SK-N-SH treated with all-trans-retinoic acid at 6 μM for 48 hours (cell line): ENCODE measurements around the gene THRB.

ENCODE experiments used
- ATAC-seq: fragments of 200-7000 bp; cut with Tn5 transposase; 3 replicates; pipeline ENCODE4 v1.9.1; 2020; ENCODE audit warnings: mild to moderate bottlenecking, moderate library complexity
- ARNTL ChIP-seq: fragments of 450-650 bp; formaldehyde crosslinking; IDR thresholded peaks from 2 replicates; pipeline ENCODE4 v1.5.0; 2020; ENCODE audit warnings: low read depth, mild to moderate bottlenecking, moderate library complexity, borderline replicate concordance
- BACH2 ChIP-seq: fragments of 250-450 bp; sonication (Bioruptor Pico); IDR thresholded peaks from 2 replicates; pipeline ENCODE4 v1.9.0; 2021; ENCODE audit warnings: mild to moderate bottlenecking, borderline replicate concordance
- CREB5 ChIP-seq: fragments of 250-450 bp; sonication (Bioruptor Pico); IDR thresholded peaks from 2 replicates; pipeline ENCODE4 v1.5.1; 2020; ENCODE audit warnings: low read depth, mild to moderate bottlenecking, moderate library complexity
- CSRNP3 ChIP-seq: fragments of 250-450 bp; sonication (Bioruptor Pico); IDR thresholded peaks from 2 replicates; pipeline ENCODE4 v1.5.1; 2021; ENCODE audit warnings: mild to moderate bottlenecking, moderate library complexity
- ESRRG ChIP-seq: fragments of 250-450 bp; sonication (Bioruptor Pico); IDR thresholded peaks from 2 replicates; pipeline ENCODE4 v1.6.1; 2021; ENCODE audit warnings: mild to moderate bottlenecking
- ISL1 ChIP-seq: fragments of 250-450 bp; sonication (Bioruptor Pico); IDR thresholded peaks from 2 replicates; pipeline ENCODE4 v2.1.2; 2022; ENCODE audit warnings: mild to moderate bottlenecking, moderate library complexity
- OSR1 ChIP-seq: fragments of 250-450 bp; sonication (Bioruptor Pico); IDR thresholded peaks from 2 replicates; pipeline ENCODE4 v1.8.0; 2022; ENCODE audit warnings: moderate library complexity, mild to moderate bottlenecking, inconsistent platforms
- PATZ1 ChIP-seq: fragments of 250-450 bp; sonication (Bioruptor Pico); IDR thresholded peaks from 2 replicates; pipeline ENCODE4 v1.8.0; 2020; ENCODE audit warnings: mild to moderate bottlenecking, moderate library complexity, borderline replicate concordance
- POU6F1 ChIP-seq: fragments of 250-450 bp; sonication (Bioruptor Pico); IDR thresholded peaks from 2 replicates; pipeline ENCODE4 v1.8.0; 2021; ENCODE audit warnings: low read depth, mild to moderate bottlenecking, moderate library complexity, borderline replicate concordance
- SNAI2 ChIP-seq: fragments of 250-450 bp; sonication (Bioruptor Pico); IDR thresholded peaks from 2 replicates; pipeline ENCODE4 v1.5.0; 2020; ENCODE audit warnings: mild to moderate bottlenecking, moderate library complexity
- TCF4 ChIP-seq: fragments of 250-450 bp; sonication (Bioruptor Pico); IDR thresholded peaks from 2 replicates; pipeline ENCODE4 v1.8.0; 2021; ENCODE audit warnings: mild to moderate bottlenecking, moderate library complexity, borderline replicate concordance
- TOX ChIP-seq: fragments of 250-450 bp; sonication (Bioruptor Pico); IDR thresholded peaks from 2 replicates; pipeline ENCODE4 v1.8.0; 2021; ENCODE audit warnings: mild to moderate bottlenecking, moderate library complexity, borderline replicate concordance
- TSHZ2 ChIP-seq: fragments of 250-450 bp; sonication (Bioruptor Pico); IDR thresholded peaks from 2 replicates; pipeline ENCODE4 v1.5.0; 2020; ENCODE audit warnings: mild to moderate bottlenecking, moderate library complexity
- ZC3H10 ChIP-seq: fragments of 250-450 bp; sonication (Bioruptor Pico); IDR thresholded peaks from 2 replicates; pipeline ENCODE4 v1.5.1; 2021; ENCODE audit warnings: mild to moderate bottlenecking, moderate library complexity
- ZFP3 ChIP-seq: fragments of 250-450 bp; sonication (Bioruptor Pico); IDR thresholded peaks from 2 replicates; pipeline ENCODE4 v1.5.0; 2020; ENCODE audit warnings: mild to moderate bottlenecking, moderate library complexity
- ZFP30 ChIP-seq: fragments of 450-650 bp; formaldehyde crosslinking; IDR thresholded peaks from 2 replicates; pipeline ENCODE4 v1.5.0; 2022; ENCODE audit warnings: mild to moderate bottlenecking, moderate library complexity
- ZNF565 ChIP-seq: fragments of 450-650 bp; formaldehyde crosslinking; conservative IDR thresholded peaks from 2 replicates; pipeline ENCODE4 v1.5.0; 2020; ENCODE audit warnings: low read depth, mild to moderate bottlenecking, moderate library complexity
- ZNF8 ChIP-seq: fragments of 450-650 bp; formaldehyde crosslinking; IDR thresholded peaks from 2 replicates; pipeline ENCODE4 v1.5.0; 2020; ENCODE audit warnings: mild to moderate bottlenecking, moderate library complexity

THRB gene

GRCh38 chr3:24508423-24508839 lies 13.8 kb upstream of the THRB start:
- no peak for TF ChIP-seq ZFP30 (CRISPR knock-in tag)
- peak; percentile 80 for ATAC-seq

GRCh38 chr3:24507776-24508422 lies 13.2 kb upstream of the THRB start:
- no peak for TF ChIP-seq CREB5 (CRISPR knock-in tag)
- TF ChIP-seq ZC3H10, result no peak
- no peak for TF ChIP-seq ZNF565 (CRISPR knock-in tag)
- no peak for TF ChIP-seq ESRRG (CRISPR knock-in tag)
- no peak for TF ChIP-seq BACH2 (CRISPR knock-in tag)
- no peak for TF ChIP-seq PATZ1 (CRISPR knock-in tag)
- no peak for TF ChIP-seq ZNF8 (CRISPR knock-in tag)
- TF ChIP-seq ISL1, result no peak
- no peak for TF ChIP-seq TCF4 (CRISPR knock-in tag)
- no peak for TF ChIP-seq POU6F1 (CRISPR knock-in tag)
- no peak for TF ChIP-seq ZFP3 (CRISPR knock-in tag)
- TF ChIP-seq, all 23 proteins: peak for 0
- peak; percentile 19; the same call in 2 of the 3 replicates for ATAC-seq

- TF ChIP-seq CSRNP3 (CRISPR knock-in tag) (no peak), SNAI2 (CRISPR knock-in tag) (no peak), ZFP30 (CRISPR knock-in tag) (no peak), TCF4 (CRISPR knock-in tag) (peak; percentile 20; the same call in 1 of the 2 replicates)
- TF ChIP-seq, all 23 proteins: peak for 1
- ATAC-seq, result peak; percentile 87
Measured at GRCh38 chr3:24506966-24507775, 12.5 kb upstream of the THRB start.

GRCh38 chr3:24505691-24506550 lies 11.3 kb upstream of the THRB start:
- no peak for ATAC-seq
- TF ChIP-seq ESRRG (CRISPR knock-in tag), result no peak
- TF ChIP-seq ARNTL (CRISPR knock-in tag), result no peak
- TF ChIP-seq CSRNP3 (CRISPR knock-in tag), result no peak
- no peak for TF ChIP-seq TSHZ2 (CRISPR knock-in tag)
- no peak for TF ChIP-seq ZFP3 (CRISPR knock-in tag)
- no peak for TF ChIP-seq ISL1
- TF ChIP-seq BACH2 (CRISPR knock-in tag), result no peak
- no peak for TF ChIP-seq TOX (CRISPR knock-in tag)
- no peak for TF ChIP-seq POU6F1 (CRISPR knock-in tag)
- no peak for TF ChIP-seq OSR1 (CRISPR knock-in tag)
